ENCODE results near the gene FLYWCH2. TPM values are rescaled to one million over a fixed set of nuclear protein-coding genes. Genes with fewer than 3 reads are reported as not detected.

FLYWCH2 gene
- total and polyA plus RNA-seq, 9 of the 15 experiments (the other 6 are each of a cell fraction or from before 2014, with no cell fraction given), result 0.70 to 55.5 (median 7.6) TPM

GRCh38 chr16:2912330-2913199, 29.6 kb downstream of the FLYWCH2 start (continued):
- no peak for TF ChIP-seq SFPQ (IDR thresholded peaks at IDR 0.05; ENCODE audit: low read depth, low read length)
- TF ChIP-seq STAT5A (IDR thresholded peaks at IDR 0.05; ENCODE audit: borderline replicate concordance, low read length), result no peak
- TF ChIP-seq ZMIZ1 (IDR thresholded peaks at IDR 0.05; ENCODE audit: low read depth in 2 of 2, low read length in 2 of 2), result no peak
- no peak for TF ChIP-seq ZKSCAN3 (CRISPR knock-in tag; IDR thresholded peaks at IDR 0.05)
- TF ChIP-seq SNRNP70 (optimal IDR thresholded peaks at IDR 0.05; ENCODE audit: low read depth, low read length), result no peak
- no peak for TF ChIP-seq ESRRB (CRISPR knock-in tag; IDR thresholded peaks at IDR 0.05; ENCODE audit: borderline replicate concordance)
- TF ChIP-seq ZNF639 (CRISPR knock-in tag; conservative IDR thresholded peaks at IDR 0.05 in 1 of 2, IDR thresholded peaks at IDR 0.05 in 1 of 2), result no peak
- TF ChIP-seq HDAC1 (IDR thresholded peaks at IDR 0.05), result peak in 1 of 2 experiments; percentile 39; a peak in 1 of 4 replicates
- no peak for TF ChIP-seq FOXA1 (IDR thresholded peaks at IDR 0.05; ENCODE audit: borderline replicate concordance)
- no peak for TF ChIP-seq NCOA6 (IDR thresholded peaks at IDR 0.05)
- no peak for TF ChIP-seq IRF2 (CRISPR knock-in tag; IDR thresholded peaks at IDR 0.05)
- no peak for TF ChIP-seq TAF15 (IDR thresholded peaks at IDR 0.05; ENCODE audit: low read depth, low read length)
- TF ChIP-seq ILF3 (IDR thresholded peaks at IDR 0.05; ENCODE audit: borderline replicate concordance), result no peak
- no peak for TF ChIP-seq FUS (optimal IDR thresholded peaks at IDR 0.05; ENCODE audit: low read depth, low read length)
- TF ChIP-seq SIN3A (IDR thresholded peaks at IDR 0.05; ENCODE audit: borderline replicate concordance in 2 of 2, control insufficient read depth in 1 of 2, low read depth in 2 of 2, low read length in 2 of 2), result 0 out of 4 replicates have a peak, but pooled peaks of 1 of the 2 experiments have one; percentile 19
- no peak for TF ChIP-seq PCBP1 (IDR thresholded peaks at IDR 0.05; ENCODE audit: low read depth, low read length, poor library complexity, severe bottlenecking)
- peak; percentile 25; the same call in 1 of the 2 replicates for TF ChIP-seq TOE1 (IDR thresholded peaks at IDR 0.05; ENCODE audit: borderline replicate concordance)
- TF ChIP-seq TOE1 (CRISPR knock-in tag; IDR thresholded peaks at IDR 0.05; ENCODE audit: borderline replicate concordance, low read depth), result no peak
- TF ChIP-seq ZNF274 (IDR thresholded peaks at IDR 0.05; ENCODE audit: borderline replicate concordance, low read depth, low read length), result no peak
- TF ChIP-seq ZNF561 (CRISPR knock-in tag; conservative IDR thresholded peaks at IDR 0.05), result no peak
